Esophagus squamous epithelium (tissue), 5 donors: ENCODE results near the gene TOB2. TPM values are rescaled to one million over a fixed set of nuclear protein-coding genes. Genes with fewer than 3 reads are reported as not detected.
"Not testable (repeated sequence)": the region's sequence is repeated elsewhere in the genome, so short reads cannot be mapped to it uniquely, and the experiment has no call there.

Source experiments
- DNase-seq: peaks from one replicate; lab custom pipeline; 2025; lab: John Stamatoyannopoulos, UW
- H3K27ac ChIP-seq, 4 donors: fragments of 200-600 bp; sonication (generic); one replicate each; pipeline ENCODE4 v1.5.1; 2016 to 2019; ENCODE audit warnings: mild to moderate bottlenecking in 1 of 4
- H3K27me3 ChIP-seq, 4 donors: fragments of 200-600 bp; sonication (generic); 1 replicate in 3 of 4; 2 replicates in 1 of 4; pipeline versions ENCODE4 v1.5.1 to v1.6.0; 2017 to 2021; ENCODE audit warnings: antibody characterized with exemption in 1 of 4
- H3K36me3 ChIP-seq, 3 donors: fragments of 200-600 bp; sonication (generic); one replicate each; pipeline ENCODE4 v1.5.1; 2016 to 2019
- H3K4me1 ChIP-seq, 3 donors: fragments of 200-600 bp; sonication (generic); one replicate each; pipeline ENCODE4 v1.5.1; 2017 to 2019
- H3K4me3 ChIP-seq, 4 donors: fragments of 200-600 bp; sonication (generic); 1 replicate in 3 of 4; 2 replicates in 1 of 4; pipeline ENCODE4 v1.5.1; 2016 to 2019; ENCODE audit warnings: mild to moderate bottlenecking in 2 of 4, moderate library complexity in 1 of 4
- H3K9me3 ChIP-seq, 3 donors: fragments of 200-600 bp; sonication (generic); one replicate each; pipeline ENCODE4 v1.5.1; 2016 to 2019
- POLR2A ChIP-seq, 4 donors: fragments of 450-650 bp; IDR thresholded peaks; one replicate each; pipeline ENCODE4 v1.6.1; 2017; ENCODE audit warnings: antibody characterized with exemption in 4 of 4, mild to moderate bottlenecking in 4 of 4, moderate library complexity in 3 of 4
- WGBS, 2 donors: methylation state at CpG; one replicate each; pipeline ENCODE4 v1.1.5; 2018; 5-methylcytosine and 5-hydroxymethylcytosine counted together
- intact Hi-C: fragments of 100-400 bp; cut with DNase I; formaldehyde crosslinking; loops from one replicate; pipeline ENCODE4 v1.15.0; 2022
- total RNA-seq, 4 donors: library from RNA; depleted of rRNA; stranded (reverse); fragments of >200 nt; gene quantifications; one replicate each; pipeline ENCODE4 v1.1.0, GENCODE V29; 2016
- TF ChIP-seq, protein P1 (sequence below), 6 experiments: fragments of 450-650 bp in 4 of 6; fragments of 200-600 bp in 2 of 6; sonication (generic) in 2 of 6; IDR thresholded peaks; one replicate each; pipeline ENCODE4 v1.5.1; 2016 to 2019; ENCODE audit warnings: antibody characterized with exemption in 6 of 6, mild to moderate bottlenecking in 4 of 6, moderate library complexity in 4 of 6
- donor health status: DM: yes; HTN: yes; CAD: no.

Gene TOB2
- total RNA-seq, 4 donors from 2014 or later, result 15.7 to 30.5 (median 21.0) TPM

- Histone ChIP-seq H3K27me3 (no peaks in the 10 kb centered on the region), H3K4me3 (no peak overlapping the region), H3K27ac (no peak overlapping the region), H3K36me3 (no peaks in the 10 kb centered on the region), H3K4me1 (peaks cover 5 to 41% (median 22%) of the 10 kb centered on the region in 3 donors), H3K9me3 (no peaks in the 10 kb centered on the region)
- no peak for TF ChIP-seq POLR2A (IDR thresholded peaks at IDR 0.05)
- TF ChIP-seq, protein P1, sequence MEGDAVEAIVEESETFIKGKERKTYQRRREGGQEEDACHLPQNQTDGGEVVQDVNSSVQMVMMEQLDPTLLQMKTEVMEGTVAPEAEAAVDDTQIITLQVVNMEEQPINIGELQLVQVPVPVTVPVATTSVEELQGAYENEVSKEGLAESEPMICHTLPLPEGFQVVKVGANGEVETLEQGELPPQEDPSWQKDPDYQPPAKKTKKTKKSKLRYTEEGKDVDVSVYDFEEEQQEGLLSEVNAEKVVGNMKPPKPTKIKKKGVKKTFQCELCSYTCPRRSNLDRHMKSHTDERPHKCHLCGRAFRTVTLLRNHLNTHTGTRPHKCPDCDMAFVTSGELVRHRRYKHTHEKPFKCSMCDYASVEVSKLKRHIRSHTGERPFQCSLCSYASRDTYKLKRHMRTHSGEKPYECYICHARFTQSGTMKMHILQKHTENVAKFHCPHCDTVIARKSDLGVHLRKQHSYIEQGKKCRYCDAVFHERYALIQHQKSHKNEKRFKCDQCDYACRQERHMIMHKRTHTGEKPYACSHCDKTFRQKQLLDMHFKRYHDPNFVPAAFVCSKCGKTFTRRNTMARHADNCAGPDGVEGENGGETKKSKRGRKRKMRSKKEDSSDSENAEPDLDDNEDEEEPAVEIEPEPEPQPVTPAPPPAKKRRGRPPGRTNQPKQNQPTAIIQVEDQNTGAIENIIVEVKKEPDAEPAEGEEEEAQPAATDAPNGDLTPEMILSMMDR (IDR thresholded peaks at IDR 0.05), result no peak
- no peak for DNase-seq
- WGBS, 2 donors, result 70 to 75% methylated on average over 8 of the region's 8 CpGs
- intact Hi-C loops, result no loop called here
Measured at GRCh38 chr22:41405588-41405987, 41.0 kb downstream of the TOB2 start.

DNA sequence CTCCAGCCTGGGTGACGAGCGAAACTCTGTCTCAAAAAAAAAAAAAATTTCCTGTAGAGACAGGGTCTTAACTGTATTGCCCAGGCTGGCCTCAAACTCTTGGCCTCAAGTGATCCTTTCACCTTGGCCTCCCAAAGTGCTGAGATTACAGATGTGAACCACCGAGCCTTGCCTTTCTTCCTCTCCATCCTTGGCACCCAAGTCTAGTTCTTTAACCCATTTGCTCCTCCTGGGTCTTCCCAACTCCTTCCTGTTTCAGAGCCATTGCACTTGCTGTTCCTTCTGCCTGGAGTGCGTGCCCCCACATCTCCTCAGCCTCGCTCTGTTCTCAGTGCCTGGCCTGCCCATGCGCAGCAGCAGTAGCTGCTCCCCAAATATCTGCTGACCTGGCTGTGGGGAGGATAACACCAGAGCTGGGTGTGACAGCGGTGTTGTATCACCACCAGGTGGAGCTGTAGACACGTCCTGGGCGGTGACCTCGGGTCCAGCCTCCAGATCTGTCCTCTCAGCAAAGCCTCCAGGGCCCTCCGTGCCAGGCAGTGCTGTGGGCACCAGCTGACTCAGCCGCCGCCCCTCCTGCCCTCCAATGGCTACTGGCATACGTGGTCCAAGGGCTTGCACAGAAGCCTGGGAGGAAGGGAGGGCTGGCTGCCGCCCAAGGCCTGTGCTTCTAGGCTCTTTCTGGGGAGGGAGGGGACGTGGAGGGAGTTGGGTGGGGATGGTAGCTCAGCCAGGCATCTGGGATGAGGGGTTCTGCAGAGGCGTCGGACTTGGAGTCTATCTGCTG lies 42.9 kb downstream of the TOB2 start:
- 21% methylated on average over 11 to 14 of the region's 18 CpGs for WGBS, 2 donors
- TF ChIP-seq POLR2A (IDR thresholded peaks at IDR 0.05), result no peak
- TF ChIP-seq, protein P1 (IDR thresholded peaks at IDR 0.05), result peak; percentile 85 to 98 (median 98)
- Histone ChIP-seq H3K4me1 (peaks cover 5 to 28% (median 17%) of the 10 kb centered on the region in 3 donors), H3K9me3 (no peaks in the 10 kb centered on the region), H3K36me3 (peaks cover 0 to 13% (median 2%) of the 10 kb centered on the region in 3 donors), H3K27ac (peak overlapping the region; percentile 11 to 69 (median 58)), H3K4me3 (peak overlapping the region in 1 of 4 donors; percentile 24), H3K27me3 (no peaks in the 10 kb centered on the region)
- peak; percentile 31 for DNase-seq
- intact Hi-C loops, result loop anchor here (5.0 kb wide), 1 partner anchor 114 kb away; no protein-coding TSS in a partner anchor

GRCh38 chr22:41402851-41403250 lies 43.8 kb downstream of the TOB2 start:
- peaks cover 5 to 24% (median 17%) of the 10 kb centered on the region in 3 donors for H3K4me1 ChIP-seq
- DNase-seq, H3K27me3 ChIP-seq, H3K27ac ChIP-seq, H3K9me3 ChIP-seq, H3K4me3 ChIP-seq: not testable (repeated sequence)
- 89% methylated on average over 14 of the region's 14 CpGs for WGBS, 2 donors
- H3K36me3 ChIP-seq, result peaks cover 0 to 22% (median 5%) of the 10 kb centered on the region in 3 donors
- intact Hi-C loops, result loop anchor here (5.0 kb wide), 1 partner anchor 114 kb away; no protein-coding TSS in a partner anchor

- intact Hi-C loops, result loop anchor here (5.0 kb wide), 1 partner anchor 115 kb away; no protein-coding TSS in a partner anchor
- peak overlapping the region in 3 of 4 donors; percentile 27 to 61 (median 39) for H3K27ac ChIP-seq
- H3K4me3 ChIP-seq, result peak overlapping the region in 1 of 4 donors; percentile 6
- TF ChIP-seq, protein P1 (IDR thresholded peaks at IDR 0.05), result no peak
- no peak for TF ChIP-seq POLR2A (IDR thresholded peaks at IDR 0.05)
- H3K27me3 ChIP-seq, result no peaks in the 10 kb centered on the region
- no peak for DNase-seq
- H3K9me3 ChIP-seq, result no peaks in the 10 kb centered on the region
- 33 to 35% methylated on average over 12 to 14 of the region's 16 CpGs for WGBS, 2 donors
- H3K4me1 ChIP-seq, result peaks cover 5 to 27% (median 17%) of the 10 kb centered on the region in 3 donors
- H3K36me3 ChIP-seq, result peaks cover 1 to 30% (median 11%) of the 10 kb centered on the region in 3 donors
Measured at GRCh38 chr22:41401781-41402648, 44.6 kb downstream of the TOB2 start.

GRCh38 chr22:41398921-41399320 lies 47.7 kb downstream of the TOB2 start:
- Histone ChIP-seq H3K4me3 (no peak overlapping the region), H3K4me1 (peaks cover 2 to 31% (median 14%) of the 10 kb centered on the region in 3 donors), H3K36me3 (peaks cover 23 to 61% (median 33%) of the 10 kb centered on the region in 3 donors), H3K27me3 (no peaks in the 10 kb centered on the region), H3K9me3 (no peaks in the 10 kb centered on the region), H3K27ac (no peak overlapping the region)
- no peak for DNase-seq
- 84 to 95% methylated on average over 8 of the region's 8 CpGs for WGBS, 2 donors
- intact Hi-C loops, result no loop called here
- no peak for TF ChIP-seq POLR2A (IDR thresholded peaks at IDR 0.05)
- TF ChIP-seq, protein P1 (IDR thresholded peaks at IDR 0.05), result no peak
